HG03108 (cell line): ENCODE data around the gene TPRN.

Experiments
- ATAC-seq: cut with Tn5 transposase; IDR thresholded peaks from one replicate; pipeline ENCODE4 v1.9.1; 2021; ENCODE audit warnings: moderate library complexity; ENCODE audit not compliant: unreplicated experiment

The TPRN gene

GRCh38 chr9:137191245-137191644 is 9.3 kb downstream of the TPRN start:
- no peak for ATAC-seq

GRCh38 chr9:137190315-137190856 is 10.2 kb downstream of the TPRN start:
- no peak for ATAC-seq

GRCh38 chr9:137189297-137190295 is 10.9 kb downstream of the TPRN start:
- no peak for ATAC-seq

GRCh38 chr9:137188490-137189296 is 11.8 kb downstream of the TPRN start, which contains the start of the genes ANAPC2 and SSNA1:
Gene ANAPC2, minus strand, starts transcription at chr9:137188560. Its CDS starts 28 bp downstream, at chr9:137188532.
Gene SSNA1, plus strand, starts transcription at chr9:137188676. Its CDS starts 51 bp downstream, at chr9:137188727.
- ATAC-seq, result peak; percentile 57

- no peak for ATAC-seq
Measured at GRCh38 chr9:137188086-137188489, 12.5 kb downstream of the TPRN start.

- ATAC-seq, result no peak
Measured at GRCh38 chr9:137187386-137187785, 13.2 kb downstream of the TPRN start.

- no peak for ATAC-seq
Measured at GRCh38 chr9:137186385-137186784, 14.2 kb downstream of the TPRN start.

- no peak for ATAC-seq
Measured at GRCh38 chr9:137185921-137186320, 14.6 kb downstream of the TPRN start.

GRCh38 chr9:137184881-137185660 is 15.5 kb downstream of the TPRN start:
- no peak for ATAC-seq

GRCh38 chr9:137183980-137184595 is 16.5 kb downstream of the TPRN start:
- no peak for ATAC-seq

- no peak for ATAC-seq
Measured at GRCh38 chr9:137182836-137183235, 17.7 kb downstream of the TPRN start.

- ATAC-seq, result no peak
Measured at GRCh38 chr9:137181680-137182079, 18.9 kb downstream of the TPRN start.

- ATAC-seq, result no peak
Measured at GRCh38 chr9:137180491-137180890, 20.1 kb downstream of the TPRN start.

GRCh38 chr9:137179761-137180160 is 20.8 kb downstream of the TPRN start:
- no peak for ATAC-seq

GRCh38 chr9:137178939-137179630 is 21.5 kb downstream of the TPRN start:
- no peak for ATAC-seq

GRCh38 chr9:137178201-137178938 is 22.2 kb downstream of the TPRN start:
- no peak for ATAC-seq

GRCh38 chr9:137176302-137177182 is 24.0 kb downstream of the TPRN start:
- ATAC-seq, result no peak
